Osteoblast (primary cell): ENCODE data around the gene NTRK2. TPM values are rescaled to one million over a fixed set of nuclear protein-coding genes. Genes with fewer than 3 reads are reported as not detected.

Experiments used
- DNase-seq: peaks from one replicate; pipeline ENCODE4 v3.0.0; 2011; ENCODE audit warnings: low spot score, mixed read lengths; ENCODE audit not compliant: insufficient read length; ENCODE audit errors: missing footprints
- H2AFZ ChIP-seq: 2 replicates; pipeline ENCODE4 v1.6.0; 2011; ENCODE audit warnings: mild to moderate bottlenecking, low read length
- H3K27ac ChIP-seq: 2 replicates; pipeline ENCODE4 v1.5.1; 2011; ENCODE audit warnings: mild to moderate bottlenecking, low read depth, low read length, moderate library complexity
- H3K27me3 ChIP-seq: 2 replicates; pipeline ENCODE4 v1.6.0; 2012; ENCODE audit warnings: mild to moderate bottlenecking, control low read depth, inconsistent platforms, low read length, moderate library complexity; ENCODE audit not compliant: insufficient read depth
- H3K36me3 ChIP-seq: 2 replicates; pipeline ENCODE4 v1.5.1; 2011; ENCODE audit warnings: mild to moderate bottlenecking, low read length, control low read depth, moderate library complexity; ENCODE audit not compliant: insufficient read depth
- H3K4me1 ChIP-seq: 2 replicates; pipeline ENCODE4 v1.5.1; 2011; ENCODE audit warnings: mild to moderate bottlenecking, low read length, control low read depth, moderate library complexity; ENCODE audit not compliant: insufficient read depth
- H3K4me2 ChIP-seq: 2 replicates; pipeline ENCODE4 v1.6.0; 2011; ENCODE audit warnings: mild to moderate bottlenecking, low read length; ENCODE audit not compliant: insufficient read depth
- H3K4me3 ChIP-seq: fragments of 200-600 bp; sonication (generic); 3 replicates; pipeline ENCODE4 v1.5.1; 2012; ENCODE audit warnings: mild to moderate bottlenecking, low read length, inconsistent platforms; ENCODE audit not compliant: insufficient read depth
- H3K79me2 ChIP-seq: 2 replicates; pipeline ENCODE4 v1.6.0; 2012; ENCODE audit warnings: mild to moderate bottlenecking, low read length, control low read depth, inconsistent platforms; ENCODE audit not compliant: insufficient read depth
- H3K9me3 ChIP-seq: 2 replicates; pipeline ENCODE4 v1.5.1; 2011; ENCODE audit warnings: low read depth, low read length, control low read depth
- H4K20me1 ChIP-seq: 2 replicates; pipeline ENCODE4 v1.6.0; 2012; ENCODE audit warnings: mild to moderate bottlenecking, low read length, control low read depth; ENCODE audit not compliant: insufficient read depth
- CTCF ChIP-seq: IDR thresholded peaks from 2 replicates; pipeline ENCODE4 v1.5.1; 2011; ENCODE audit warnings: mild to moderate bottlenecking, low read depth, low read length, moderate library complexity; ENCODE audit errors: extremely low read depth
- total RNA-seq: library from RNA; depleted of rRNA; stranded (reverse); fragments of >200 nt; gene quantifications from 2 replicates; pipeline ENCODE4 v1.2.3, GENCODE V29; 2012

The NTRK2 gene
- total RNA-seq, 1 donor: 3.3 TPM

GRCh38 chr9:85013703-85014102, 344.2 kb downstream of the NTRK2 start:
- Histone ChIP-seq H4K20me1 (no peaks in the 10 kb centered on the region), H3K79me2 (no peaks in the 10 kb centered on the region), H3K36me3 (no peaks in the 10 kb centered on the region), H3K4me3 (no peak overlapping the region), H3K27ac (no peak overlapping the region), H2AFZ (no peak overlapping the region), H3K4me1 (no peaks in the 10 kb centered on the region), H3K9me3 (no peaks in the 10 kb centered on the region), H3K4me2 (no peak overlapping the region), H3K27me3 (no peaks in the 10 kb centered on the region)
- TF ChIP-seq CTCF: no peak
- DNase-seq: no peak

GRCh38 chr9:85014292-85014691, 344.8 kb downstream of the NTRK2 start:
- H3K36me3 ChIP-seq: no peaks in the 10 kb centered on the region
- H3K27ac ChIP-seq: no peak overlapping the region
- H3K9me3 ChIP-seq: no peaks in the 10 kb centered on the region
- H3K79me2 ChIP-seq: no peaks in the 10 kb centered on the region
- no peak overlapping the region for H3K4me2 ChIP-seq
- no peaks in the 10 kb centered on the region for H4K20me1 ChIP-seq
- H3K4me3 ChIP-seq: no peak overlapping the region
- TF ChIP-seq CTCF: no peak
- no peaks in the 10 kb centered on the region for H3K4me1 ChIP-seq
- H2AFZ ChIP-seq: no peak overlapping the region
- H3K27me3 ChIP-seq: no peaks in the 10 kb centered on the region
- no peak for DNase-seq

- Histone ChIP-seq H4K20me1 (no peaks in the 10 kb centered on the region), H3K27me3 (no peaks in the 10 kb centered on the region), H3K27ac (no peak overlapping the region), H3K4me1 (no peaks in the 10 kb centered on the region), H3K36me3 (no peaks in the 10 kb centered on the region), H3K4me3 (no peak overlapping the region), H2AFZ (no peak overlapping the region), H3K9me3 (no peaks in the 10 kb centered on the region), H3K4me2 (no peak overlapping the region), H3K79me2 (no peaks in the 10 kb centered on the region)
- TF ChIP-seq CTCF: no peak
- no peak for DNase-seq
Measured at GRCh38 chr9:85016384-85017006, 347.0 kb downstream of the NTRK2 start.

GRCh38 chr9:85020791-85021190, 351.3 kb downstream of the NTRK2 start:
- Histone ChIP-seq H3K4me2 (no peak overlapping the region), H3K4me3 (no peak overlapping the region), H3K4me1 (no peaks in the 10 kb centered on the region), H4K20me1 (no peaks in the 10 kb centered on the region), H2AFZ (no peak overlapping the region), H3K79me2 (no peaks in the 10 kb centered on the region), H3K9me3 (no peaks in the 10 kb centered on the region), H3K27me3 (no peaks in the 10 kb centered on the region), H3K27ac (no peak overlapping the region), H3K36me3 (no peaks in the 10 kb centered on the region)
- no peak for TF ChIP-seq CTCF
- no peak for DNase-seq
